Uterus (tissue), 2 donors: ENCODE data around the gene IRGM.

Source experiments
- POLR2A ChIP-seq, 2 donors: fragments of 450-650 bp; IDR thresholded peaks; one replicate each; pipeline ENCODE4 v1.6.1; 2016; ENCODE audit warnings: antibody characterized with exemption in 2 of 2, mild to moderate bottlenecking in 1 of 2, moderate library complexity in 1 of 2
- TF ChIP-seq, protein P1 (sequence below), 4 experiments: fragments of 200-600 bp in 2 of 4; fragments of 450-650 bp in 2 of 4; sonication (generic) in 2 of 4; IDR thresholded peaks; one replicate each; pipeline ENCODE4 v1.5.1; 2016 to 2019; ENCODE audit warnings: antibody characterized with exemption in 4 of 4, mild to moderate bottlenecking in 2 of 4, moderate library complexity in 1 of 4

DNA sequence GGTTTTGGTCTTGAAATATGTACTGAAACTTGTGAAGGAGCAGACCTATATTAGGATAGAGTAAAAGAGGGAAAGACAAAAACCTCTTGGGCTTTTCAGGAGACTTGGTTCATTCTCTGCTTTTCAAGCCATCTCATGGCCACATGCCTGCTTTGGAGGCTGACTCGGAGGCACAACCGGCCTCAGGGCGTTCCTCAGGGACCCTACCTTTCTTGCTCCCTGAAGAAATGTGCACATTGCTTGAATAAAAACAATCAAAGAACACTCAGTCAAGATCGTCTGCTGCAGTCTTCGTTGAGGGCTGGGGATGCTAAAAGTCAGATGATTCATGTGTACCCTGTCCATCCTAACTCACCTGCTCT lies 994 bp downstream of the IRGM start:
- TF ChIP-seq, protein P1, sequence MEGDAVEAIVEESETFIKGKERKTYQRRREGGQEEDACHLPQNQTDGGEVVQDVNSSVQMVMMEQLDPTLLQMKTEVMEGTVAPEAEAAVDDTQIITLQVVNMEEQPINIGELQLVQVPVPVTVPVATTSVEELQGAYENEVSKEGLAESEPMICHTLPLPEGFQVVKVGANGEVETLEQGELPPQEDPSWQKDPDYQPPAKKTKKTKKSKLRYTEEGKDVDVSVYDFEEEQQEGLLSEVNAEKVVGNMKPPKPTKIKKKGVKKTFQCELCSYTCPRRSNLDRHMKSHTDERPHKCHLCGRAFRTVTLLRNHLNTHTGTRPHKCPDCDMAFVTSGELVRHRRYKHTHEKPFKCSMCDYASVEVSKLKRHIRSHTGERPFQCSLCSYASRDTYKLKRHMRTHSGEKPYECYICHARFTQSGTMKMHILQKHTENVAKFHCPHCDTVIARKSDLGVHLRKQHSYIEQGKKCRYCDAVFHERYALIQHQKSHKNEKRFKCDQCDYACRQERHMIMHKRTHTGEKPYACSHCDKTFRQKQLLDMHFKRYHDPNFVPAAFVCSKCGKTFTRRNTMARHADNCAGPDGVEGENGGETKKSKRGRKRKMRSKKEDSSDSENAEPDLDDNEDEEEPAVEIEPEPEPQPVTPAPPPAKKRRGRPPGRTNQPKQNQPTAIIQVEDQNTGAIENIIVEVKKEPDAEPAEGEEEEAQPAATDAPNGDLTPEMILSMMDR (IDR thresholded peaks at IDR 0.05): no peak
- TF ChIP-seq POLR2A (IDR thresholded peaks at IDR 0.05): no peak
